K562 (cell line): ENCODE results near the gene F2RL2. TPM values are rescaled to one million over a fixed set of nuclear protein-coding genes. Genes with fewer than 3 reads are reported as not detected.

Experiments
- CCAR2 ChIP-seq: fragments of 200-400 bp; formaldehyde crosslinking; IDR thresholded peaks from 2 replicates; pipeline ENCODE4 v1.6.1; 2017; ENCODE audit warnings: mild to moderate bottlenecking, low read depth, low read length
- EGR1 ChIP-seq: fragments of 450-650 bp; conservative IDR thresholded peaks from 2 replicates; pipeline ENCODE4 v1.6.1; 2017; ENCODE audit warnings: mild to moderate bottlenecking
- ETV5 ChIP-seq: sonication (generic); formaldehyde crosslinking; IDR thresholded peaks from 2 replicates; pipeline ENCODE4 v1.4.0; 2020; ENCODE audit warnings: low read depth, mild to moderate bottlenecking, missing genetic modification reagents
- GATAD2A ChIP-seq: fragments of 450-650 bp; IDR thresholded peaks from 2 replicates; pipeline ENCODE4 v1.6.1; 2017
- HDAC2 ChIP-seq: fragments of 450-650 bp; IDR thresholded peaks from 2 replicates; pipeline ENCODE4 v1.6.1; 2016; ENCODE audit warnings: mild to moderate bottlenecking
- OTX1 ChIP-seq: fragments of 450-650 bp; formaldehyde crosslinking; IDR thresholded peaks from 2 replicates; pipeline ENCODE4 v1.4.0; 2022; ENCODE audit warnings: mild to moderate bottlenecking
- POLR2AphosphoS2 ChIP-seq: IDR thresholded peaks from 2 replicates; pipeline ENCODE4 v1.6.1; 2012; ENCODE audit warnings: low read length, improper control_type of control experiment
- XRCC5 ChIP-seq: fragments of 200-400 bp; formaldehyde crosslinking; IDR thresholded peaks from 2 replicates; pipeline ENCODE4 v1.6.1; 2017; ENCODE audit warnings: low read depth, mild to moderate bottlenecking, low read length
- ZFP1 ChIP-seq: fragments of 450-650 bp; formaldehyde crosslinking; IDR thresholded peaks from 2 replicates; pipeline ENCODE4 v1.4.0; 2020; ENCODE audit warnings: mild to moderate bottlenecking, mixed read lengths
- ZNF239 ChIP-seq: fragments of 250-450 bp; sonication (Bioruptor Pico); IDR thresholded peaks from 2 replicates; pipeline ENCODE4 v1.4.0; 2020; ENCODE audit warnings: mild to moderate bottlenecking
- ZNF318 ChIP-seq, 2 experiments: fragments of 450-650 bp; IDR thresholded peaks; 2 replicates each; pipeline ENCODE4 v1.6.1; 2016; ENCODE audit warnings: mild to moderate bottlenecking in 2 of 2, borderline replicate concordance in 1 of 2, low read depth in 1 of 2, moderate library complexity in 1 of 2
- ZNF655 ChIP-seq: fragments of 250-450 bp; sonication (Bioruptor Pico); IDR thresholded peaks from 2 replicates; pipeline ENCODE4 v1.5.0; 2021
- ZNF717 ChIP-seq: fragments of 250-450 bp; sonication (Bioruptor Pico); IDR thresholded peaks from 2 replicates; pipeline ENCODE4 v1.5.0; 2021
- ZNF76 ChIP-seq: fragments of 250-450 bp; sonication (Bioruptor Pico); IDR thresholded peaks from 2 replicates; pipeline ENCODE4 v1.4.0; 2020; ENCODE audit warnings: mild to moderate bottlenecking, moderate library complexity, borderline replicate concordance
- polyA plus RNA-seq, 8 experiments: library from polyadenylated mRNA; depleted of rRNA in 4 of 8; stranded (reverse) in 5 of 8; unstranded in 3 of 8; fragments of >200 nt; fragmentation: Nextera tagmentation in 2 of 8; fragmentation: Illumina TruSeq in 1 of 8; extraction: Ambion mirVana in 2 of 8; extraction: Trizol in 1 of 8; gene quantifications; 2 replicates each; pipeline versions ENCODE4 v1.2.1 to v1.2.3, GENCODE V29; 2011 to 2014; ENCODE audit warnings: inconsistent platforms in 1 of 8, missing spikeins in 1 of 8
- total RNA-seq, 7 experiments: library from RNA; depleted of rRNA in 6 of 7; stranded (reverse); fragments of >200 nt in 6 of 7; fragmentation: Illumina TruSeq in 2 of 7; extraction: Trizol in 2 of 7; gene quantifications; 2 replicates each; pipeline versions ENCODE4 v1.2.1 to v1.2.3, GENCODE V29; 2011 to 2021; ENCODE audit warnings: low replicate concordance in 1 of 7
- TF ChIP-seq, protein P1 (sequence below), 3 experiments: fragments of 200-800 bp in 1 of 3; fragments of 250-450 bp in 1 of 3; fragments of 450-650 bp in 1 of 3; sonication (Bioruptor Pico) in 1 of 3; sonication (Bioruptor generic) in 1 of 3; formaldehyde crosslinking in 1 of 3; IDR thresholded peaks; 2 replicates each; pipeline versions ENCODE4 v1.6.1 to v1.8.0; 2016 to 2022; ENCODE audit warnings: mild to moderate bottlenecking in 2 of 3, missing genetic modification characterization in 2 of 3, missing compliant biosample characterization in 1 of 3, moderate library complexity in 1 of 3

F2RL2 gene
- total and polyA plus RNA-seq, 9 of the 15 experiments (the other 6 are each of a cell fraction or from before 2014, with no cell fraction given), result 0.03 to 0.12 (median 0.06) TPM; not detected in 3

GRCh38 chr5:76608833-76609232 is 14.4 kb downstream of the F2RL2 start (continued):
- no peak for TF ChIP-seq ZNF655 (CRISPR knock-in tag)
- TF ChIP-seq ETV5 (CRISPR knock-in tag), result no peak
- TF ChIP-seq GATAD2A, result no peak
- TF ChIP-seq ZNF717 (CRISPR knock-in tag), result no peak
- TF ChIP-seq ZNF239 (CRISPR knock-in tag), result no peak
- peak in 1 of 2 experiments; percentile 83; a peak in 2 of 4 replicates for TF ChIP-seq ZNF318 (IDR thresholded peaks at IDR 0.05; ENCODE audit: borderline replicate concordance in 1 of 2, low read depth in 1 of 2)
- TF ChIP-seq XRCC5, result no peak
- TF ChIP-seq ZNF76, result no peak
- no peak for TF ChIP-seq OTX1 (CRISPR knock-in tag)
- no peak for TF ChIP-seq POLR2AphosphoS2
- no peak for TF ChIP-seq CCAR2
- no peak for TF ChIP-seq ZFP1 (CRISPR knock-in tag)
- TF ChIP-seq EGR1, result peak; percentile 24; the same call in 1 of the 2 replicates
- TF ChIP-seq HDAC2, result no peak
- TF ChIP-seq, protein P1, sequence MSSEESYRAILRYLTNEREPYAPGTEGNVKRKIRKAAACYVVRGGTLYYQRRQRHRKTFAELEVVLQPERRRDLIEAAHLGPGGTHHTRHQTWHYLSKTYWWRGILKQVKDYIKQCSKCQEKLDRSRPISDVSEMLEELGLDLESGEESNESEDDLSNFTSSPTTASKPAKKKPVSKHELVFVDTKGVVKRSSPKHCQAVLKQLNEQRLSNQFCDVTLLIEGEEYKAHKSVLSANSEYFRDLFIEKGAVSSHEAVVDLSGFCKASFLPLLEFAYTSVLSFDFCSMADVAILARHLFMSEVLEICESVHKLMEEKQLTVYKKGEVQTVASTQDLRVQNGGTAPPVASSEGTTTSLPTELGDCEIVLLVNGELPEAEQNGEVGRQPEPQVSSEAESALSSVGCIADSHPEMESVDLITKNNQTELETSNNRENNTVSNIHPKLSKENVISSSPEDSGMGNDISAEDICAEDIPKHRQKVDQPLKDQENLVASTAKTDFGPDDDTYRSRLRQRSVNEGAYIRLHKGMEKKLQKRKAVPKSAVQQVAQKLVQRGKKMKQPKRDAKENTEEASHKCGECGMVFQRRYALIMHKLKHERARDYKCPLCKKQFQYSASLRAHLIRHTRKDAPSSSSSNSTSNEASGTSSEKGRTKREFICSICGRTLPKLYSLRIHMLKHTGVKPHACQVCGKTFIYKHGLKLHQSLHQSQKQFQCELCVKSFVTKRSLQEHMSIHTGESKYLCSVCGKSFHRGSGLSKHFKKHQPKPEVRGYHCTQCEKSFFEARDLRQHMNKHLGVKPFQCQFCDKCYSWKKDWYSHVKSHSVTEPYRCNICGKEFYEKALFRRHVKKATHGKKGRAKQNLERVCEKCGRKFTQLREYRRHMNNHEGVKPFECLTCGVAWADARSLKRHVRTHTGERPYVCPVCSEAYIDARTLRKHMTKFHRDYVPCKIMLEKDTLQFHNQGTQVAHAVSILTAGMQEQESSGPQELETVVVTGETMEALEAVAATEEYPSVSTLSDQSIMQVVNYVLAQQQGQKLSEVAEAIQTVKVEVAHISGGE (CRISPR knock-in tag; IDR thresholded peaks at IDR 0.05), result no peak
